Measurements from ENCODE around the gene CHTOP.
A peak's percentile ranks its signal among the peaks of the same experiment; 100 is the strongest.

Gene CHTOP

GRCh38 chr1:153613406-153613805, 20.5 kb upstream of the CHTOP start:
- DNase-seq, result no peak

GRCh38 chr1:153614189-153614900, 19.5 kb upstream of the CHTOP start:
- DNase-seq, result no peak

- DNase-seq, result no peak
Measured at GRCh38 chr1:153614906-153615305, 19.0 kb upstream of the CHTOP start.

GRCh38 chr1:153615406-153615805, 18.5 kb upstream of the CHTOP start:
- DNase-seq, result no peak

- DNase-seq, result no peak
Measured at GRCh38 chr1:153616144-153616916, 17.5 kb upstream of the CHTOP start, which contains the start of gene S100A14. TSS of gene S100A14 (minus strand) at chr1:153616325. CDS start at chr1:153615858, 467 bp downstream.

- DNase-seq, result no peak
Measured at GRCh38 chr1:153616917-153617311, 17.0 kb upstream of the CHTOP start.

- DNase-seq, result peak; percentile 72
Measured at GRCh38 chr1:153617663-153618062, 16.2 kb upstream of the CHTOP start.

GRCh38 chr1:153619171-153619570, 14.7 kb upstream of the CHTOP start:
- no peak for DNase-seq

GRCh38 chr1:153623101-153623500, 10.8 kb upstream of the CHTOP start:
- DNase-seq, result no peak

GRCh38 chr1:153624965-153625611, 8.8 kb upstream of the CHTOP start:
- no peak for DNase-seq

- no peak for DNase-seq
Measured at GRCh38 chr1:153626477-153626903, 7.4 kb upstream of the CHTOP start.

- DNase-seq, result peak; percentile 93
Measured at GRCh38 chr1:153626904-153627714, 6.8 kb upstream of the CHTOP start, which contains the start of gene S100A13. TSS of gene S100A13 (minus strand) at chr1:153627505. CDS start at chr1:153626472, 1,033 bp downstream.

GRCh38 chr1:153627715-153628626, 5.9 kb upstream of the CHTOP start, which contains the start of gene S100A1:
TSS of gene S100A1 (plus strand) at chr1:153628434. CDS start at chr1:153630522, 2,088 bp downstream.
- DNase-seq, result no peak

- DNase-seq, result no peak
Measured at GRCh38 chr1:153628638-153629342, 5.1 kb upstream of the CHTOP start.

GRCh38 chr1:153629343-153629665, 4.6 kb upstream of the CHTOP start:
- DNase-seq, result no peak

- no peak for DNase-seq
Measured at GRCh38 chr1:153629971-153630370, 3.9 kb upstream of the CHTOP start.

- DNase-seq, result no peak
Measured at GRCh38 chr1:153630384-153630783, 3.5 kb upstream of the CHTOP start.

GRCh38 chr1:153631047-153632022, 2.5 kb upstream of the CHTOP start:
- no peak for DNase-seq

- peak; percentile 74 for DNase-seq
Measured at GRCh38 chr1:153633161-153633753, 609 bp upstream of the CHTOP start.

All from NCI-H345 (cell line).